Smooth muscle cell of the umbilical artery (primary cell): ENCODE results near the gene ZNF436. TPM values are rescaled to one million over a fixed set of nuclear protein-coding genes. Genes with fewer than 3 reads are reported as not detected.

Experiments used
- total RNA-seq: library from RNA; depleted of rRNA; stranded (reverse); fragments of >200 nt; gene quantifications from 2 replicates; pipeline ENCODE4 v1.2.3, GENCODE V29; 2014

The ZNF436 gene
- 15.7 and 16.0 TPM in 2 replicates for total RNA-seq

DNA sequence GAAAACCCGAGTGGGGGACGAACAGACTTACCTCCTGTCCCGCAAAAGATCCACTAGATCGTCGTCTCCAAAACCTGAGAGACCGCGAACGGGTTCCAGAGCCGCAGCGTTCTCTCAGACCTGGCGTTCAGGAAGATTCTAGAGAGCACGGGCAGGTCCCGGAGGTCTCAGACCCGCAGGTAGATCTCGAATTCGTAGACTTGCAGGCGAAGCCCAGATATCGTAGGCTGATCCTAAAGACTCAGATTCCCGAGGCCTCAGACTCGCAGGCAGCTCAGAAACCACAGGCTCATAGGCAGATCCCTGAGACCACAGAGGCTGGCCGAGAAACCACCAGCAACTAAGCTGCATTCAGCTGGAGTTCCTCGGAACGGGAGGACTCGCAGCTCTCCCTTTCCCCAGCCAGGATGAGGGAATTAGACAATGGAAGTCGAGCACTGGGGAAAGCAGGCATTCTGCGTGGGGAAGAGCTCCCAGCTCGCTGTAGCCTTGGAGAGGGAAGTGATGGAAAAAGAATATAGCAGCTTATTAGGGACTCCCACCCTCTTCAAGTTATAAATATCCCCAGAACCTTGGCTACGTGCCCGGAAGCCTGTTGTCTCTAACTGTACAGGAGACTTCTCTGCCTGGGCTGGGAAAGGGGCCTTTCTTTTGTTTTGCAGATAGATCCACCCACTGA, at the start of gene ZNF436:
Gene ZNF436 (minus strand): TSS at position 502 of the 679 bp plus-strand sequence. CDS start 1,831 bp downstream, outside the sequence.

GRCh38 chr1:23344111-23344986, 25.3 kb downstream of the ZNF436 start, which contains the start of gene HNRNPR:
Gene HNRNPR, minus strand, starts transcription at chr1:23344284. Its CDS starts 3,276 bp downstream, at chr1:23341008.

Other genes starting within 250 kb of the ZNF436 start
- gene LUZP1, start 201.0 kb downstream of the ZNF436 start, total RNA-seq, result 34.1 and 66.6 TPM in 2 replicates
- 0.05 TPM in 1 of 2 replicates, not detected in the other for gene HTR1D, start 152.3 kb downstream of the ZNF436 start, total RNA-seq
- 60.6 and 87.4 TPM in 2 replicates for gene HNRNPR, start 25.6 kb downstream of the ZNF436 start, total RNA-seq
- gene TCEA3, start 54.9 kb upstream of the ZNF436 start, total RNA-seq, result 9.8 and 13.9 TPM in 2 replicates
- gene ASAP3, start 114.3 kb upstream of the ZNF436 start, total RNA-seq, result 19.9 and 24.1 TPM in 2 replicates
- gene E2F2, start 161.4 kb upstream of the ZNF436 start, total RNA-seq, result under 0.01 and 0.46 TPM in 2 replicates
- 153 and 300 TPM in 2 replicates for gene ID3, start 189.7 kb upstream of the ZNF436 start, total RNA-seq